CD4-positive, alpha-beta T cell treated with Interleukin-12 subunit alpha and Interleukin-12 subunit beta, for 1 hour (primary cell): ENCODE measurements around the gene DOCK4.

Source experiments
- DNase-seq: peaks from one replicate; pipeline ENCODE4 v3.0.0-alpha.2; 2020

Gene DOCK4

DNA sequence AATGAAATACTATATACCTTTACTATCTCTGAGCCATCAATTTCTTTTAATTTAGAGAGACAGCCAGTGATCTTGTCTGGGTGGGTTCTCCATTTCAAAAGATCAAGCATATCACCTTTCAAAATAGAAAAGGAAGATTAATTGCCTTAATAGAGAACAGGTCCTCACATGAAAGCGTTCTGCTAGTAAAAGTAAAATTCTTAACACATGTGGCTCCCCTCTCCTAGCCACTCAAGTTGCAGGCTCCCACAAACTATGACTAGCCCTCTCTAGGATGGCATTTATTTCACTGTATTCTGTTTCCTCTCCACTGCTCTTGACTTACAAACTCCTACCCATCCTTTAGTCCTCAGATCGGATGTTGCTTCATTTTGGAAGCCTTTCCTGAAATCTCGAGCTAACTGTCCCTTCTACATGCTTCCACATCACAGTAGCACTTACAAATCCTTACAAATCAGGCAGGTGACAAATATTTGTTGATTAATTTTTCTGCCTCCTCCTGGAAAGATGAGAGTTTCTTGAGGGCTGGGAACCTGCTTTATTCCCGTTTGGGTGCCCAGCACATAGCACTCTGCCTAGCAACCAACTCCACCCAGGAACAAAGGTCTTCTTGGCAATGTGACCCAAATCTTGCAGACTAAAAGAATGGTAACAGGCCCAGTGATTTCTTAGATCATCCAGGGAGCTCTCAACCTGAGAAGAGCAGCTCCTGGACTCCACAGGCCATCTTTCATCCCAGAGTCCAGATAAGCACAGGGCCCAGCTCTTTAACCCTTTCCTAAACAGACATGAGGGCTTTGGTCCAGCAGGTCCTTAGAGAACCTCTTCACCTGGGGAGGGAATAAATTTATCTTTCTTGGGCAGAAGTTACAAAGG lies 333.5 kb downstream of the DOCK4 start:
- DNase-seq = no peak

DNA sequence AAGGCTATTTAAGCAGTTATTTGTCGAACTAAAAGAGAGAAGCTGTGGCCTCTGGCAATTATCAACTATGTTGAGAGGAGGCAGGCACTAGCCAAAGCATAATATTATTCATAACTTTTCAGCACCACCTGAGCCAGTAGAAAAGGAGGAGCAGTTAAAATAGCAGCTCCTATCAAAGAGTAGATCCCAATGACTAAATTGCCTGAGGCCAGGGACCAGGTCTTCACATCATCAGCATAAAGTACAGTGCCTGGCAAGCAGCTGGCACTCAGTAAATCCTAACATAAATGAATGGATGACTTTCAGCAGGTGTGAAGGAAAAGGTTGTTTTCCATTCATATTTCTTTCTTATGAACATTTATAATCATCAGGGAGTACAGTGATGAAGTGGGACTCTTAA lies 334.9 kb downstream of the DOCK4 start:
- DNase-seq = no peak

GRCh38 chr7:111869280-111869679 lies 336.9 kb downstream of the DOCK4 start:
- DNase-seq = no peak

GRCh38 chr7:111867348-111867931 lies 338.8 kb downstream of the DOCK4 start:
- no peak for DNase-seq

GRCh38 chr7:111866787-111867186 lies 339.4 kb downstream of the DOCK4 start:
- DNase-seq = no peak

- DNase-seq = no peak
Observed at GRCh38 chr7:111865430-111865829, 340.8 kb downstream of the DOCK4 start.

DNA sequence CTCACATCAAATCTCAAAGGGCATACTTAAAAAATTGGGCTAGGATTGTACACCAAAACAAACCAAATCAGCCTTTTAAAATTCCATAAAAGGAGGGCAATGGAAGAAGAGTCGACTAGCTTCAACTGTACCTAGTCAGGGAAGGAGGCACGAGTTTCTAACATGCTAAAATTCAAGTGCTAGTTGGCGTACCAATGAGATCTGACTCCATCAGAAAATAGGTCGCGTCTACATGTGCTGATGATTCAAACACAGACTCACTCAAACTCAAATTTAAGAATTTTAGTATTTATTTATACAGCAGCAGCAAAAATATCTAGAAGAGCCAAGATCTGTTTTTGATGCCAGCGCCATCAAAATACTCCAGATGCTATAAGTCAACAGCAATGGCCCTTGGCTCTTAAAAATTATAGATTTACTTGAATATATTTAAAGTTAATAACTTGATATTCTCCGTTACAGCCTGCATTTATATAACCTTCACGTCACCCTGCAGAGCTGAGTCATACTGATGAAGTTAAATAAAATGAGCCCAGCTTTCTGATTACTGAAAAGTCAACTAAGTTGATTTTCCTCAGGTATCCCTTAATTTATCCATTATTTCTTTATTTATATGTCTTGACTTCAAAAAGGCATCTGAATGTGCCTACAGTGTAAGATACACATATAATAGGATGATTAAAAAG lies 341.8 kb downstream of the DOCK4 start:
- DNase-seq = no peak

GRCh38 chr7:111863269-111863668 lies 342.9 kb downstream of the DOCK4 start:
- DNase-seq = no peak

- no peak for DNase-seq
Observed at GRCh38 chr7:111860248-111860647, 346.0 kb downstream of the DOCK4 start.

DNA sequence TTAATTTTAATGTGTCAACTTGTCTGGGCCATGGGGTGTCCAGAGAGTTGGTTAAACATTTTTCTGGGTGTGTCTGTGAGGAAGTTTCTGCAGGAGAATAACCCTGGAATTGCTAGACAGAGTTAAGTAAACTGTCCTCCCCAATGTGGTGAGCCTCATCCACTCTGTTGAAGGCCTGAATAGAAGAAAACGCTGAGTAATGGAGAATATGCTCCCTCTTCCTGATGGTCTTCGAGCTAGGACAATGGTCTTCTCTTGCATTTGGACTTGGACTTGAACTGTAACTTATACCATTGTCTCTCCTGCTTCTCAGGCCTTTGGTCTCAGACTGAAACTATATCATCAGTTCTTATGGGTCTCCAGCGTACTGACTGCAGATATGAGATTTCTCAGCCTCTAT lies 347.9 kb downstream of the DOCK4 start:
- no peak for DNase-seq

DNA sequence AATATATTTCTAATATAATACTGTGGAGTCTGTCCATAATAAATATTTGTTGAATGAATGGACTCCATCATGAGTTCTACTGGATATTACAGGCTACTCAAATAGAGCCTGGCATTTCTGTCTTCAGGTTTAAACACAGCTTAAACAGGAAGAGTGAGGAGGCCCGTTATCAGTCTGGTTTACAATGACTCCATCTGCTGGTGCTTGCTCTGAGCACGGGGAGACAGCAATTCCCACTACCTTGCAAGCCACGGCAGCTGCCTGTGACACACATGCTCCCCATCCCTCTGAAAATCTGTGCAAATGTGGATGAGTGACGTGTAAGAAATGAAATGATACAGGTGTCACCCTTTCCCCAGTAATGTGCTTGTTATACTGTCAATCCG lies 350.4 kb downstream of the DOCK4 start:
- no peak for DNase-seq

GRCh38 chr7:111855161-111855841 lies 350.9 kb downstream of the DOCK4 start:
- no peak for DNase-seq

DNA sequence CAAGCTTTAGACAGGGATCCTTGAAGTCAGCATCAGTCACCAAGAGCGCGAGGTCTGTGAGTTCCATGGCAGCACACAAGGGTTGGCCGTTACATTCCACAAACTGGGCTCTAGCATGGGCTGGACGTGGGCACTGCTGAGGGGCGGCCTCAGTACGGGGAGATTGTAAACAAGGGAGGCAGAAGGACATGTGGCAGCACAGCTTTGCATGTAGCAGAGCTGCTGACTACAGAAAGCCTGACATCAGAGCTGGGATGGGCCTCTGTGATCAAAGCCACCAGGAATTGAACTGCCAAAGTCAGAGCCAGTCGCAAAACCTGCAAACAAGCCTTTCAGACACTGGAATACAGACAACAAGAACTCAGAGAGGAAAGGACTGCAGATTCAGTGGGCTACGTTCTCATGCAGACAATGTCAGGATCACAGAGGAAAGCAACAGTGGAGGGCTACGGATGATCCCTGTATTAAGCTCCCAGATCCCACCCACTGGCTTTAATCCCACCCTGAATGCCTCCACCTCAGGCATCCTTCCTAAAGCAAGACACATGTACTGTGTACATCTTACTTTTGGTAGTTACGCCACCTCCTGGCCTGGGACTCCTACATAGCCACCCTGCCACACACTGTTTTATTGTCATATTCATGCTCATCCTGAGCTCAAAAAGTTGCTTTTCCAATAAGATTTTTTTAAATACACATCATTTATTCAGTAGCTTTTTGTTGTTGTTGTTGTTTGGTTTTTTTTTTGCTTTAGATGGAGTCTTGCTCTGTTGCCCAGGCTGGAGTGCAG lies 352.8 kb downstream of the DOCK4 start:
- no peak for DNase-seq

GRCh38 chr7:111852081-111852480 lies 354.1 kb downstream of the DOCK4 start:
- DNase-seq = no peak

- no peak for DNase-seq
Observed at GRCh38 chr7:111846898-111847297, 359.3 kb downstream of the DOCK4 start.

GRCh38 chr7:111845853-111846252 lies 360.3 kb downstream of the DOCK4 start:
- no peak for DNase-seq

DNA sequence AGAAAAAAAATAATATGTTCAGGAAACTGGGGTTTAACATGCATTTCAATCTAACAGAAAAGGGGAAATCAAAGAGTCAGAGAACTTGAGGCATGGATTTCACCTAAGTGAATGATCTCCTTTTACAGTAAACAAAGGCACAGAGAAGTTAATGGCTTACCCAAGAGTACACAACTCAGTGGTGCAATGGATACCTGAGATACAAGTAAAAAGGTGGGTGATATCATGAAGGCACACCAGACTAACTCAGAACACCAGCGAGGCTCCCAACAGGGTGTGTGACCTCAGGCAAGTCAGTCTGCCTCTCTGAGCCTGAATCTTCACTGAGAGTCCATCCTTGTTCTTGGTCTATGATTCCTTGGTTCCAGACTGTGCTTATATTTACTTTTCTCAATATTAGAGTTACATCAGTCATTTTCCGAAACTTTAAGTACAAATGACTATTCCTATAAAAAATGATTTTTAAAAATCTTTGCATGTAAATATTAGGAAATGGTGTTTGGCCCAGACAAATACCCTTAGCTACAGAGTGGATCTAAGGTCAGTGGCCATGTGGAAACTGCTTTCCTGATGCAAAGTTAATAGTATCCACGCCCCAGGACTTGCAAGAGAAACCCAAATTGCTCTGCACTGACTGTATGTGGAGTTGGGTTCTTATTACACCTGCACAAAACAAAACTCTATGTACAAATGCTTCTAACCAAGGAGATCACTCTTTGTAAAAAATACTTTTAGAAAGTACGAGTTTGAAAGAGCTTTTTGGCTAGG lies 361.1 kb downstream of the DOCK4 start:
- DNase-seq = no peak

DNA sequence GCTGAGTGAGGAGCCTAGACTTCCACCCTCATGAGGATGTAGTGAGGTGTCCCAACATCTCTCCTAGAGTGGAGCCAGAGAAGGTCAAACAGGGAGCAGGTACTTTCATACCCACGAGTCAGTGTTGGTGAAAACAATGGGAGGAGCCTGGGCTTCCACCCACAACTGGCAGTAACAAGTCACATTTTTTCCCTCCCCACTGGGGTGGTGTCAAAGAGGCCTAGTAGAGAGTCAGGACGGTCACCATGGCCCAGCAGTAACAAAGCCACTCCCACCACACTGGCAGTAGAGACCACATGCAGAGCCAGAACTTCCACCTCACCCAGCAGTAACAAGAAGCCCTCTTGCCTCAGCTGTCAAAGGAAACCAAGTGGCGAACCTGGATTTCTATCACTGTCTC lies 363.7 kb downstream of the DOCK4 start:
- DNase-seq = no peak

- DNase-seq = no peak
Observed at GRCh38 chr7:111841596-111842205, 364.5 kb downstream of the DOCK4 start.

DNA sequence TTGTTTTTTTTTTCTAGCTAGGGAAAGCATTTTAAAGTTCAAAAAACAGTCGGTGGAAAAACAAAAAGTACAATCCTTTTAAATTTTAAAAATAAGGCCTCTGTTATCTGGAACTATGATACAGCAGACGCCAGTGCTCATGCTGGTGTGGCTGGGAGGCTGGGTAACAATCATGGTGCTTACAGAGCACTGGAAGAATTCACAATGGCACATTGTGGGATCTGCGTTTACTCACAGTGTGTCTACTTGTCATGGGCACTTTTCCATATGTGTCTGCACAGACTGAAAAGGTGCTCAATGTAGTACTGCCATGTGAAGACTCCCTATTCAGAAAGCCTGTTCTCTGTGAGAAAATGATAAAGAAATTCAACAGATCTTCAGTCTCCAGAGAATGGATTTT lies 365.7 kb downstream of the DOCK4 start:
- no peak for DNase-seq

DNA sequence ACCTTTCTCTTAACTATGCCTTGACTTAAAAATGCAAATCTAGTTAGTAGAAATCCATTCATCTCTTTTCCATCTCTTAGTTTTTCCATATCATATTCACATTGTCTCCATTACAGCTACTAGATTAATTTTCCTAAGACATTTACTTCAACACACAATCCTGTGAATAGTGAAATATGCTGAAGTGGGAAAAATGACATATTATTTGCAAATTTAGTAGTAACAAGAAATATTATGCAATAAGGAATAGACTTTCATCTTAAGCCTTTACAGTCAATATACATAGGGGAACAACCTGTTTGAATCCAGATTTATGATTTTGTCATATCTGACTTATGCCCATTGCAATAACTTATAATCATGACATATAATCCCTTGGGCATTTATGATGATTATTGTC lies 366.9 kb downstream of the DOCK4 start:
- DNase-seq = no peak
